ENCODE measurements around the gene TET3.

Gene TET3

GRCh38 chr2:73990531-73990930 is 5.8 kb downstream of the TET3 start:
- TF ChIP-seq CTCF (IDR thresholded peaks at IDR 0.05; ENCODE audit: borderline replicate concordance, control extremely low read depth, extremely low read depth, insufficient read depth, missing control alignments): no peak
- in situ Hi-C loops (cut with MboI; ENCODE audit: low sequenced_read_pairs, unreplicated experiment): no loop called here
- no peak for DNase-seq (ENCODE audit: low spot score)

GRCh38 chr2:73992036-73992435 is 7.3 kb downstream of the TET3 start:
- no peak for DNase-seq (ENCODE audit: low spot score)
- TF ChIP-seq CTCF (IDR thresholded peaks at IDR 0.05; ENCODE audit: borderline replicate concordance, control extremely low read depth, extremely low read depth, insufficient read depth, missing control alignments): no peak
- in situ Hi-C loops (cut with MboI; ENCODE audit: low sequenced_read_pairs, unreplicated experiment): no loop called here

- DNase-seq (ENCODE audit: low spot score): no peak
- in situ Hi-C loops (cut with MboI; ENCODE audit: low sequenced_read_pairs, unreplicated experiment): no loop called here
- TF ChIP-seq CTCF (IDR thresholded peaks at IDR 0.05; ENCODE audit: borderline replicate concordance, control extremely low read depth, extremely low read depth, insufficient read depth, missing control alignments): no peak
Measured at GRCh38 chr2:73993376-73993775, 8.7 kb downstream of the TET3 start.

- DNase-seq (ENCODE audit: low spot score): no peak
- in situ Hi-C loops (cut with MboI; ENCODE audit: low sequenced_read_pairs, unreplicated experiment): no loop called here
- no peak for TF ChIP-seq CTCF (IDR thresholded peaks at IDR 0.05; ENCODE audit: borderline replicate concordance, control extremely low read depth, extremely low read depth, insufficient read depth, missing control alignments)
Measured at GRCh38 chr2:73993778-73994177, 9.1 kb downstream of the TET3 start.

GRCh38 chr2:73994178-73994831 is 9.6 kb downstream of the TET3 start:
- in situ Hi-C loops (cut with MboI; ENCODE audit: low sequenced_read_pairs, unreplicated experiment): no loop called here
- DNase-seq (ENCODE audit: low spot score): no peak
- TF ChIP-seq CTCF (IDR thresholded peaks at IDR 0.05; ENCODE audit: borderline replicate concordance, control extremely low read depth, extremely low read depth, insufficient read depth, missing control alignments): no peak

GRCh38 chr2:73995810-73996209 is 11.1 kb downstream of the TET3 start:
- in situ Hi-C loops (cut with MboI; ENCODE audit: low sequenced_read_pairs, unreplicated experiment): no loop called here

More at GRCh38 chr2:73995810-73996209, 11.1 kb downstream of the TET3 start:
- DNase-seq (ENCODE audit: low spot score): no peak
- TF ChIP-seq CTCF (IDR thresholded peaks at IDR 0.05; ENCODE audit: borderline replicate concordance, control extremely low read depth, extremely low read depth, insufficient read depth, missing control alignments): no peak

Measured in GM13976 (cell line).